HG02938 (cell line): Measurements from ENCODE around the gene SHISA4.
"Not testable (repeated sequence)": the region's sequence is repeated elsewhere in the genome, so short reads cannot be mapped to it uniquely, and the experiment has no call there.

ENCODE experiments used
- ATAC-seq: cut with Tn5 transposase; IDR thresholded peaks from one replicate; pipeline ENCODE4 v1.9.1; 2021; ENCODE audit warnings: mild to moderate bottlenecking, moderate library complexity; ENCODE audit not compliant: unreplicated experiment

The SHISA4 gene

GRCh38 chr1:201925981-201926645, 37.4 kb downstream of the SHISA4 start:
- ATAC-seq = no peak

GRCh38 chr1:201928266-201928665, 39.6 kb downstream of the SHISA4 start:
- ATAC-seq = no peak

- ATAC-seq = no peak
These were observed 41.4 kb downstream of the SHISA4 start for GRCh38 chr1:201930137-201930536.

GRCh38 chr1:201930803-201931202, 42.1 kb downstream of the SHISA4 start:
- ATAC-seq = no peak

GRCh38 chr1:201933840-201934430, 45.2 kb downstream of the SHISA4 start:
- no peak for ATAC-seq

GRCh38 chr1:201937624-201938213, 49.0 kb downstream of the SHISA4 start:
- ATAC-seq = no peak

GRCh38 chr1:201938440-201939035, 49.8 kb downstream of the SHISA4 start:
- no peak for ATAC-seq

- ATAC-seq = no peak
These were observed 50.5 kb downstream of the SHISA4 start for GRCh38 chr1:201939148-201939547.

- ATAC-seq = no peak
These were observed 50.9 kb downstream of the SHISA4 start for GRCh38 chr1:201939574-201939973.

- ATAC-seq = not testable (repeated sequence)
These were observed 51.6 kb downstream of the SHISA4 start for GRCh38 chr1:201940316-201940715.

GRCh38 chr1:201941420-201942128, 52.9 kb downstream of the SHISA4 start:
- ATAC-seq = no peak

GRCh38 chr1:201942129-201942495, 53.4 kb downstream of the SHISA4 start:
- no peak for ATAC-seq
